ENCODE results near the gene TBC1D2B. TPM values are rescaled to one million over a fixed set of nuclear protein-coding genes. Genes with fewer than 3 reads are reported as not detected.

The TBC1D2B gene
- polyA plus RNA-seq, 3 donors = 5.9 to 53.3 (median 6.2) TPM

- 20% methylated on average over 4 of the region's 5 CpGs for WGBS (ENCODE audit: insufficient coverage)
- H3K4me1 Mint-ChIP-seq = peaks cover 54% of the 10 kb centered on the region
- H3K79me2 ChIP-seq (ENCODE audit: insufficient read depth, low read length) = no peaks in the 10 kb centered on the region
- H2AFZ ChIP-seq (ENCODE audit: insufficient read depth, low read depth, low read length, poor library complexity, severe bottlenecking) = peak overlapping the region; percentile 48
- no peak overlapping the region for H3K4me3 Mint-ChIP-seq
- H3K27ac ChIP-seq (ENCODE audit: low read depth in 1 of 2, low read length in 2 of 2) = peak overlapping the region in 1 of 2 donors; percentile 73
- peaks cover 0 to 2% of the 10 kb centered on the region in 2 donors for H3K36me3 Mint-ChIP-seq
- H3K9ac ChIP-seq (ENCODE audit: insufficient read depth, low read length, poor library complexity, severe bottlenecking) = no peak overlapping the region
- H3K9me3 Mint-ChIP-seq = no peaks in the 10 kb centered on the region
- H4K20me1 ChIP-seq (ENCODE audit: insufficient read depth, low read length) = no peaks in the 10 kb centered on the region
- TF ChIP-seq, protein P1, sequence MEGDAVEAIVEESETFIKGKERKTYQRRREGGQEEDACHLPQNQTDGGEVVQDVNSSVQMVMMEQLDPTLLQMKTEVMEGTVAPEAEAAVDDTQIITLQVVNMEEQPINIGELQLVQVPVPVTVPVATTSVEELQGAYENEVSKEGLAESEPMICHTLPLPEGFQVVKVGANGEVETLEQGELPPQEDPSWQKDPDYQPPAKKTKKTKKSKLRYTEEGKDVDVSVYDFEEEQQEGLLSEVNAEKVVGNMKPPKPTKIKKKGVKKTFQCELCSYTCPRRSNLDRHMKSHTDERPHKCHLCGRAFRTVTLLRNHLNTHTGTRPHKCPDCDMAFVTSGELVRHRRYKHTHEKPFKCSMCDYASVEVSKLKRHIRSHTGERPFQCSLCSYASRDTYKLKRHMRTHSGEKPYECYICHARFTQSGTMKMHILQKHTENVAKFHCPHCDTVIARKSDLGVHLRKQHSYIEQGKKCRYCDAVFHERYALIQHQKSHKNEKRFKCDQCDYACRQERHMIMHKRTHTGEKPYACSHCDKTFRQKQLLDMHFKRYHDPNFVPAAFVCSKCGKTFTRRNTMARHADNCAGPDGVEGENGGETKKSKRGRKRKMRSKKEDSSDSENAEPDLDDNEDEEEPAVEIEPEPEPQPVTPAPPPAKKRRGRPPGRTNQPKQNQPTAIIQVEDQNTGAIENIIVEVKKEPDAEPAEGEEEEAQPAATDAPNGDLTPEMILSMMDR (IDR thresholded peaks at IDR 0.05) = no peak
- H3K4me2 ChIP-seq (replicated peaks; ENCODE audit: extremely low read depth, low read length, poor library complexity, severe bottlenecking) = no peak overlapping the region
- peaks cover 49 to 69% of the 10 kb centered on the region in 2 donors for H3K4me1 ChIP-seq (ENCODE audit: control insufficient read depth in 1 of 2, insufficient read depth in 2 of 2, low read length in 2 of 2)
- H3K27ac Mint-ChIP-seq = peak overlapping the region in 4 of 7 donors; percentile 23 to 58 (median 55)
- no peak for DNase-seq
- no peaks in the 10 kb centered on the region for H3K9me3 ChIP-seq (replicated peaks in 1 of 2; ENCODE audit: control insufficient read depth in 1 of 2, insufficient read depth in 1 of 2, low read length in 2 of 2)
- H3K27me3 Mint-ChIP-seq (ENCODE audit: low read depth in 3 of 3) = peaks cover 0 to 4% (median 0%) of the 10 kb centered on the region in 3 donors
- intact Hi-C loops (cut with micrococcal nuclease) = no loop called here
- H3K27me3 ChIP-seq (ENCODE audit: control insufficient read depth in 2 of 2, insufficient read depth in 2 of 2, low read length in 2 of 2) = no peaks in the 10 kb centered on the region
- H3K36me3 ChIP-seq (replicated peaks in 1 of 2; ENCODE audit: control insufficient read depth in 1 of 2, insufficient read depth in 2 of 2, low read length in 2 of 2) = no peaks in the 10 kb centered on the region
- peak overlapping the region in 1 of 3 experiments; percentile 0 for H3K4me3 ChIP-seq (replicated peaks in 1 of 3; ENCODE audit: low read depth in 2 of 3, low read length in 3 of 3)
Measured at GRCh38 chr15:78084449-78084750, 6.9 kb upstream of the TBC1D2B start.

DNA sequence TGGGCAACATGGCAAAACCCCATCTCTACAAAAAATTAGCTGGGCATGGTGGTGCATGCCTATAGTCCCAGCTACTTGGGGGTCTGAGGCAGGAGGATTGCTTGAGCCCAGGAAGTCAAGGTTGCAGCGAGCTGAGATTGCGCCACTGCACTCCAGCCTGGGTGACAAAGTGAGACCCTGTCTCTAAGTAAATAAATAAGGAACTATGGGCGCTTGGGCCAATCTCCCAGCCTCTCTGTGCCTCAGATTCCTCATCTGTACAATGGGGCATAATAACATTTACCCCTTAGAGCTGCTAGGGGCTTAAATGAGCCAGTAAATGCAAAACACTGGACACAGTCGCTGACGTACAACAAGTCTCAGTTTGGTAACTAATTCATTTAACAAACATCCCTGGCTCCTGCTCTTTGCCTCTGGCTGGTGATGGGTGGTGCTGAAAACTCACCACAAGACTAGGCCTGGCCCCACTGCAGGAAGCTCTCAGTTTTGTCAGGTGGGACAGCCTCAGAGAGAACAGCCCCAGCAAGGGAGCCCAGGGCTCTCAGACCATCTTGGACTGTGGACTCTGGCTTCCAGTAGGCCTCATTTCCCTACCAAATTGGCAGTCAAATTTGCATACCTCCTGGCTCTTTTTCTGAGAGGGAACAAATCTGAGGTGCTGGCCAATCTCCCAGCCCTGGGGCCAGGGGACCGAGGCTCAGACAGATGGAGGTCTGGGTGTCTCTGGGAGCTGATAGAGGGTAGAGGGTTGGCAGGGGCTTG, 6.4 kb upstream of the TBC1D2B start:
- peak in 2 of 3 donors; percentile 43 to 59 for DNase-seq
- Mint-ChIP-seq H3K4me1 (peaks cover 53% of the 10 kb centered on the region), H3K27me3 (ENCODE audit: low read depth in 3 of 3) (peaks cover 0 to 4% (median 0%) of the 10 kb centered on the region in 3 donors), H3K4me3 (no peak overlapping the region), H3K27ac (peak overlapping the region in 6 of 7 donors; percentile 23 to 91 (median 52)), H3K36me3 (peaks cover 0 to 2% of the 10 kb centered on the region in 2 donors), H3K9me3 (no peaks in the 10 kb centered on the region)
- H3K9ac ChIP-seq (ENCODE audit: insufficient read depth, low read length, poor library complexity, severe bottlenecking) = no peak overlapping the region
- no peaks in the 10 kb centered on the region for H3K27me3 ChIP-seq (ENCODE audit: control insufficient read depth in 2 of 2, insufficient read depth in 2 of 2, low read length in 2 of 2)
- peak overlapping the region in 1 of 3 experiments; percentile 0 for H3K4me3 ChIP-seq (replicated peaks in 1 of 3; ENCODE audit: low read depth in 2 of 3, low read length in 3 of 3)
- H2AFZ ChIP-seq (ENCODE audit: insufficient read depth, low read depth, low read length, poor library complexity, severe bottlenecking) = peak overlapping the region; percentile 48
- H4K20me1 ChIP-seq (ENCODE audit: insufficient read depth, low read length) = no peaks in the 10 kb centered on the region
- H3K9me3 ChIP-seq (replicated peaks in 1 of 2; ENCODE audit: control insufficient read depth in 1 of 2, insufficient read depth in 1 of 2, low read length in 2 of 2) = no peaks in the 10 kb centered on the region
- no peak overlapping the region for H3K4me2 ChIP-seq (replicated peaks; ENCODE audit: extremely low read depth, low read length, poor library complexity, severe bottlenecking)
- no peaks in the 10 kb centered on the region for H3K79me2 ChIP-seq (ENCODE audit: insufficient read depth, low read length)
- peaks cover 48 to 64% of the 10 kb centered on the region in 2 donors for H3K4me1 ChIP-seq (ENCODE audit: control insufficient read depth in 1 of 2, insufficient read depth in 2 of 2, low read length in 2 of 2)
- TF ChIP-seq, protein P1 (IDR thresholded peaks at IDR 0.05) = no peak
- no peaks in the 10 kb centered on the region for H3K36me3 ChIP-seq (replicated peaks in 1 of 2; ENCODE audit: control insufficient read depth in 1 of 2, insufficient read depth in 2 of 2, low read length in 2 of 2)
- intact Hi-C loops (cut with micrococcal nuclease) = no loop called here
- H3K27ac ChIP-seq (ENCODE audit: low read depth in 1 of 2, low read length in 2 of 2) = peak overlapping the region in 1 of 2 donors; percentile 73
- WGBS (ENCODE audit: insufficient coverage) = 100% methylated on average over 1 of the region's 6 CpGs

Data from CD14-positive monocyte (primary cell).